ENCODE measurements around the gene CARD8. TPM values are rescaled to one million over a fixed set of nuclear protein-coding genes. Genes with fewer than 3 reads are reported as not detected.

Gene CARD8
- total RNA-seq, 1 experiment from 2014 or later: 23.0 TPM

DNA sequence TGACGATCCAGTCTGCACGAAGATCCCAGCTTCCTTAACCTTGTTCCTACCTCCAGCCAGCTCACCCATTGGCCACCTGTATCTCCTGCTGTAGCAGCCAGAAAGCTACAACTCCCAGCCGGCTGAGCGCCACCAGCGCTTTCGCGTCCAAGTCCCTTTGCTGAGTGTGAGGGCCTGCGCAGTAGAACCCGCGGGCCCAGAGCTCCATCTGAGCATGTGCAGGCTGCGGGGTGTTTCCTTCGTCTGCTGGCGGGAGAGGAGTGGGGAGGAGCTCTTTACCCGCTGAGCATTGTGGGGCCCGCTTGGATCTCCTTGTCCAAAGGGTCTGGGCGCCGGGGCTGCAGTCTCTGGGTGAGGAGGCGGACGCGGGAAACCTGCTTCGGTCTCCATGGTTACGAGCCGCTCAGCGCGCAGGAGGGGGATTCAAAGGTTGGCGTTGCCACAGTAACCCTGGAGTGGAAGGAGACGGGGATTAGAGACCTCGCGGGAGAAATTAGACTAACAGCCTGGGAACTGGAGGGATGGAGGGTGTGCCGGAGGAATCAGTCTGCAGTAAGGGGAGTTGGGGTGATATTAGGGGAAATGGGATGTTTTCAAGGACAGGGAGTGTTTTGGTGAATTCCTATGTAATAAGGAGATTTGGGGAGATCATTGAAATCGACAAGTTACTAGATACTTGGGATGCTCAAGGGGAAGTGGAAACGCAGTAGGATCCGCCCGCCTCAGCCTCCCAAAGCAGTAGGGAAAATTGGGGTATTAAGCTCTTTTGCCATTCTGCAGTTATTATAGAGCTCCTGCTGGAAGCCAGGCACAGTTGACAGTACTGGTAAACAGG lies 51.7 kb downstream of the CARD8 start:
- Mint-ChIP-seq H3K27me3 (ENCODE audit: low read depth) (no peaks in the 10 kb centered on the region; the same call in 1 of the 2 replicates), H3K27ac (no peak overlapping the region), H3K4me1 (no peaks in the 10 kb centered on the region), H3K36me3 (no peaks in the 10 kb centered on the region), H3K4me3 (no peak overlapping the region), H3K9me3 (no peaks in the 10 kb centered on the region)
- TF ChIP-seq NFE2L1 (CRISPR knock-in tag; IDR thresholded peaks at IDR 0.05) (peak; percentile 16; the same call in 1 of the 2 replicates), ZNF121 (CRISPR knock-in tag; IDR thresholded peaks at IDR 0.05) (peak; percentile 97), SP1 (CRISPR knock-in tag; conservative IDR thresholded peaks at IDR 0.05) (peak; percentile 59; the same call in 1 of the 2 replicates), NFATC4 (CRISPR knock-in tag; IDR thresholded peaks at IDR 0.05) (no peak), IRF2 (CRISPR knock-in tag; IDR thresholded peaks at IDR 0.05; ENCODE audit: borderline replicate concordance, low read depth) (no peak), CREM (CRISPR knock-in tag; IDR thresholded peaks at IDR 0.05) (0 out of 2 replicates have a peak, but pooled peaks have one; percentile 27), FOXK1 (CRISPR knock-in tag; IDR thresholded peaks at IDR 0.05) (peak; percentile 63; the same call in 1 of the 2 replicates)
- TF ChIP-seq, protein P1, sequence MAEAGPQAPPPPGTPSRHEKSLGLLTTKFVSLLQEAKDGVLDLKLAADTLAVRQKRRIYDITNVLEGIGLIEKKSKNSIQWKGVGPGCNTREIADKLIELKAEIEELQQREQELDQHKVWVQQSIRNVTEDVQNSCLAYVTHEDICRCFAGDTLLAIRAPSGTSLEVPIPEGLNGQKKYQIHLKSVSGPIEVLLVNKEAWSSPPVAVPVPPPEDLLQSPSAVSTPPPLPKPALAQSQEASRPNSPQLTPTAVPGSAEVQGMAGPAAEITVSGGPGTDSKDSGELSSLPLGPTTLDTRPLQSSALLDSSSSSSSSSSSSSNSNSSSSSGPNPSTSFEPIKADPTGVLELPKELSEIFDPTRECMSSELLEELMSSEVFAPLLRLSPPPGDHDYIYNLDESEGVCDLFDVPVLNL (CRISPR knock-in tag; IDR thresholded peaks at IDR 0.05; ENCODE audit: borderline replicate concordance, low read depth): peak; percentile 82; the same call in 1 of the 2 replicates
- TF ChIP-seq, protein P2, sequence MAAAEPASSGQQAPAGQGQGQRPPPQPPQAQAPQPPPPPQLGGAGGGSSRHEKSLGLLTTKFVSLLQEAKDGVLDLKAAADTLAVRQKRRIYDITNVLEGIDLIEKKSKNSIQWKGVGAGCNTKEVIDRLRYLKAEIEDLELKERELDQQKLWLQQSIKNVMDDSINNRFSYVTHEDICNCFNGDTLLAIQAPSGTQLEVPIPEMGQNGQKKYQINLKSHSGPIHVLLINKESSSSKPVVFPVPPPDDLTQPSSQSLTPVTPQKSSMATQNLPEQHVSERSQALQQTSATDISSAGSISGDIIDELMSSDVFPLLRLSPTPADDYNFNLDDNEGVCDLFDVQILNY (CRISPR knock-in tag; IDR thresholded peaks at IDR 0.05): peak; percentile 99
- TF ChIP-seq, protein P3, sequence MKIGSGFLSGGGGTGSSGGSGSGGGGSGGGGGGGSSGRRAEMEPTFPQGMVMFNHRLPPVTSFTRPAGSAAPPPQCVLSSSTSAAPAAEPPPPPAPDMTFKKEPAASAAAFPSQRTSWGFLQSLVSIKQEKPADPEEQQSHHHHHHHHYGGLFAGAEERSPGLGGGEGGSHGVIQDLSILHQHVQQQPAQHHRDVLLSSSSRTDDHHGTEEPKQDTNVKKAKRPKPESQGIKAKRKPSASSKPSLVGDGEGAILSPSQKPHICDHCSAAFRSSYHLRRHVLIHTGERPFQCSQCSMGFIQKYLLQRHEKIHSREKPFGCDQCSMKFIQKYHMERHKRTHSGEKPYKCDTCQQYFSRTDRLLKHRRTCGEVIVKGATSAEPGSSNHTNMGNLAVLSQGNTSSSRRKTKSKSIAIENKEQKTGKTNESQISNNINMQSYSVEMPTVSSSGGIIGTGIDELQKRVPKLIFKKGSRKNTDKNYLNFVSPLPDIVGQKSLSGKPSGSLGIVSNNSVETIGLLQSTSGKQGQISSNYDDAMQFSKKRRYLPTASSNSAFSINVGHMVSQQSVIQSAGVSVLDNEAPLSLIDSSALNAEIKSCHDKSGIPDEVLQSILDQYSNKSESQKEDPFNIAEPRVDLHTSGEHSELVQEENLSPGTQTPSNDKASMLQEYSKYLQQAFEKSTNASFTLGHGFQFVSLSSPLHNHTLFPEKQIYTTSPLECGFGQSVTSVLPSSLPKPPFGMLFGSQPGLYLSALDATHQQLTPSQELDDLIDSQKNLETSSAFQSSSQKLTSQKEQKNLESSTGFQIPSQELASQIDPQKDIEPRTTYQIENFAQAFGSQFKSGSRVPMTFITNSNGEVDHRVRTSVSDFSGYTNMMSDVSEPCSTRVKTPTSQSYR (CRISPR knock-in tag; IDR thresholded peaks at IDR 0.05): peak; percentile 73; the same call in 1 of the 2 replicates
- TF ChIP-seq, protein P4, sequence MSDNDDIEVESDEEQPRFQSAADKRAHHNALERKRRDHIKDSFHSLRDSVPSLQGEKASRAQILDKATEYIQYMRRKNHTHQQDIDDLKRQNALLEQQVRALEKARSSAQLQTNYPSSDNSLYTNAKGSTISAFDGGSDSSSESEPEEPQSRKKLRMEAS (CRISPR knock-in tag; IDR thresholded peaks at IDR 0.05): peak; percentile 85
- TF ChIP-seq, protein P5, sequence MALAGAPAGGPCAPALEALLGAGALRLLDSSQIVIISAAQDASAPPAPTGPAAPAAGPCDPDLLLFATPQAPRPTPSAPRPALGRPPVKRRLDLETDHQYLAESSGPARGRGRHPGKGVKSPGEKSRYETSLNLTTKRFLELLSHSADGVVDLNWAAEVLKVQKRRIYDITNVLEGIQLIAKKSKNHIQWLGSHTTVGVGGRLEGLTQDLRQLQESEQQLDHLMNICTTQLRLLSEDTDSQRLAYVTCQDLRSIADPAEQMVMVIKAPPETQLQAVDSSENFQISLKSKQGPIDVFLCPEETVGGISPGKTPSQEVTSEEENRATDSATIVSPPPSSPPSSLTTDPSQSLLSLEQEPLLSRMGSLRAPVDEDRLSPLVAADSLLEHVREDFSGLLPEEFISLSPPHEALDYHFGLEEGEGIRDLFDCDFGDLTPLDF (CRISPR knock-in tag; IDR thresholded peaks at IDR 0.05): 0 out of 2 replicates have a peak, but pooled peaks have one; percentile 16
- TF ChIP-seq, protein P6, sequence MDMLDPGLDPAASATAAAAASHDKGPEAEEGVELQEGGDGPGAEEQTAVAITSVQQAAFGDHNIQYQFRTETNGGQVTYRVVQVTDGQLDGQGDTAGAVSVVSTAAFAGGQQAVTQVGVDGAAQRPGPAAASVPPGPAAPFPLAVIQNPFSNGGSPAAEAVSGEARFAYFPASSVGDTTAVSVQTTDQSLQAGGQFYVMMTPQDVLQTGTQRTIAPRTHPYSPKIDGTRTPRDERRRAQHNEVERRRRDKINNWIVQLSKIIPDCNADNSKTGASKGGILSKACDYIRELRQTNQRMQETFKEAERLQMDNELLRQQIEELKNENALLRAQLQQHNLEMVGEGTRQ (CRISPR knock-in tag; IDR thresholded peaks at IDR 0.05): no peak
- TF ChIP-seq, protein P7, sequence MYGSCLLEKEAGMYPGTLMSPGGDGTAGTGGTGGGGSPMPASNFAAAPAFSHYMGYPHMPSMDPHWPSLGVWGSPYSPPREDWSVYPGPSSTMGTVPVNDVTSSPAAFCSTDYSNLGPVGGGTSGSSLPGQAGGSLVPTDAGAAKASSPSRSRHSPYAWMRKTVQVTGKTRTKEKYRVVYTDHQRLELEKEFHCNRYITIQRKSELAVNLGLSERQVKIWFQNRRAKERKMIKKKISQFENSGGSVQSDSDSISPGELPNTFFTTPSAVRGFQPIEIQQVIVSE (CRISPR knock-in tag; IDR thresholded peaks at IDR 0.05; ENCODE audit: borderline replicate concordance): no peak
- TF ChIP-seq, protein P8, sequence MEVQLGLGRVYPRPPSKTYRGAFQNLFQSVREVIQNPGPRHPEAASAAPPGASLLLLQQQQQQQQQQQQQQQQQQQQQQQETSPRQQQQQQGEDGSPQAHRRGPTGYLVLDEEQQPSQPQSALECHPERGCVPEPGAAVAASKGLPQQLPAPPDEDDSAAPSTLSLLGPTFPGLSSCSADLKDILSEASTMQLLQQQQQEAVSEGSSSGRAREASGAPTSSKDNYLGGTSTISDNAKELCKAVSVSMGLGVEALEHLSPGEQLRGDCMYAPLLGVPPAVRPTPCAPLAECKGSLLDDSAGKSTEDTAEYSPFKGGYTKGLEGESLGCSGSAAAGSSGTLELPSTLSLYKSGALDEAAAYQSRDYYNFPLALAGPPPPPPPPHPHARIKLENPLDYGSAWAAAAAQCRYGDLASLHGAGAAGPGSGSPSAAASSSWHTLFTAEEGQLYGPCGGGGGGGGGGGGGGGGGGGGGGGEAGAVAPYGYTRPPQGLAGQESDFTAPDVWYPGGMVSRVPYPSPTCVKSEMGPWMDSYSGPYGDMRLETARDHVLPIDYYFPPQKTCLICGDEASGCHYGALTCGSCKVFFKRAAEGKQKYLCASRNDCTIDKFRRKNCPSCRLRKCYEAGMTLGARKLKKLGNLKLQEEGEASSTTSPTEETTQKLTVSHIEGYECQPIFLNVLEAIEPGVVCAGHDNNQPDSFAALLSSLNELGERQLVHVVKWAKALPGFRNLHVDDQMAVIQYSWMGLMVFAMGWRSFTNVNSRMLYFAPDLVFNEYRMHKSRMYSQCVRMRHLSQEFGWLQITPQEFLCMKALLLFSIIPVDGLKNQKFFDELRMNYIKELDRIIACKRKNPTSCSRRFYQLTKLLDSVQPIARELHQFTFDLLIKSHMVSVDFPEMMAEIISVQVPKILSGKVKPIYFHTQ (CRISPR knock-in tag; IDR thresholded peaks at IDR 0.05): no peak
- TF ChIP-seq, protein P9, sequence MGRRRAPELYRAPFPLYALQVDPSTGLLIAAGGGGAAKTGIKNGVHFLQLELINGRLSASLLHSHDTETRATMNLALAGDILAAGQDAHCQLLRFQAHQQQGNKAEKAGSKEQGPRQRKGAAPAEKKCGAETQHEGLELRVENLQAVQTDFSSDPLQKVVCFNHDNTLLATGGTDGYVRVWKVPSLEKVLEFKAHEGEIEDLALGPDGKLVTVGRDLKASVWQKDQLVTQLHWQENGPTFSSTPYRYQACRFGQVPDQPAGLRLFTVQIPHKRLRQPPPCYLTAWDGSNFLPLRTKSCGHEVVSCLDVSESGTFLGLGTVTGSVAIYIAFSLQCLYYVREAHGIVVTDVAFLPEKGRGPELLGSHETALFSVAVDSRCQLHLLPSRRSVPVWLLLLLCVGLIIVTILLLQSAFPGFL (CRISPR knock-in tag; IDR thresholded peaks at IDR 0.05; ENCODE audit: borderline replicate concordance): no peak
- POLR2A ChIA-PET: interaction anchor here (0.6 to 1.4 kb wide), 5 partner anchors 13 to 529 kb away, joined by 3 to 13 read pairs (median 5); partner anchors contain the start of genes LIG1, SYNGR4, TMEM143 and ZSWIM9
- DNase-seq (ENCODE audit: low spot score) (peak; percentile 98), ATAC-seq (peak; percentile 98)
- CTCF ChIA-PET: interaction anchor here (0.6 to 4.7 kb wide), 24 partner anchors 10 to 286 kb away, joined by 3 to 57 read pairs (median 4); partner anchors contain the start of genes CARD8, LIG1, SYNGR4 and TMEM143
